Measurements from ENCODE around the gene CLCN6. TPM values are rescaled to one million over a fixed set of nuclear protein-coding genes. Genes with fewer than 3 reads are reported as not detected.
"Not testable (repeated sequence)": the region's sequence is repeated elsewhere in the genome, so short reads cannot be mapped to it uniquely, and the experiment has no call there.

CLCN6 gene
- total RNA-seq, 1 donor from 2014 or later = 18.6 TPM

GRCh38 chr1:11799896-11800295 lies 6.1 kb upstream of the CLCN6 start:
- no peak for TF ChIP-seq CTCF (IDR thresholded peaks at IDR 0.05)
- Histone ChIP-seq H3K4me3 (no peak overlapping the region), H3K27me3 (no peaks in the 10 kb centered on the region), H3K4me1 (peaks cover 19 to 36% of the 10 kb centered on the region in 2 donors), H3K36me3 (peaks cover 27 to 47% of the 10 kb centered on the region in 2 donors), H3K27ac (peak overlapping the region in 1 of 2 donors; percentile 83), H3K9me3 (no peaks in the 10 kb centered on the region)
- intact Hi-C loops (cut with DNase I) = no loop called here
- no peak for DNase-seq (ENCODE audit: low spot score in 2 of 2)

- no peaks in the 10 kb centered on the region for H3K9me3 ChIP-seq
- no peak overlapping the region for H3K4me3 ChIP-seq
- no peaks in the 10 kb centered on the region for H3K27me3 ChIP-seq
- intact Hi-C loops (cut with DNase I) = no loop called here
- H3K36me3 ChIP-seq = peaks cover 26 to 42% of the 10 kb centered on the region in 2 donors
- H3K27ac ChIP-seq = no peak overlapping the region
- H3K4me1 ChIP-seq = peaks cover 19 to 36% of the 10 kb centered on the region in 2 donors
- TF ChIP-seq CTCF (IDR thresholded peaks at IDR 0.05) = no peak
- no peak for DNase-seq (ENCODE audit: low spot score in 2 of 2)
These were observed 5.6 kb upstream of the CLCN6 start for GRCh38 chr1:11800391-11800755.

GRCh38 chr1:11800756-11801433 lies 5.1 kb upstream of the CLCN6 start:
- Histone ChIP-seq H3K27ac (peak overlapping the region in 1 of 2 donors; percentile 29), H3K4me3 (no peak overlapping the region), H3K9me3 (no peaks in the 10 kb centered on the region), H3K4me1 (peaks cover 19 to 36% of the 10 kb centered on the region in 2 donors), H3K36me3 (peaks cover 23 to 37% of the 10 kb centered on the region in 2 donors), H3K27me3 (no peaks in the 10 kb centered on the region)
- intact Hi-C loops (cut with DNase I) = no loop called here
- TF ChIP-seq CTCF (IDR thresholded peaks at IDR 0.05) = no peak
- DNase-seq (ENCODE audit: low spot score in 2 of 2) = no peak

GRCh38 chr1:11802616-11802972 lies 3.4 kb upstream of the CLCN6 start:
- Histone ChIP-seq H3K36me3 (peaks cover 18 to 30% of the 10 kb centered on the region in 2 donors), H3K27ac (peak overlapping the region; percentile 97 to 99), H3K4me3 (peak overlapping the region; percentile 71 to 85), H3K27me3 (no peaks in the 10 kb centered on the region), H3K4me1 (peaks cover 16 to 34% of the 10 kb centered on the region in 2 donors), H3K9me3 (no peaks in the 10 kb centered on the region)
- TF ChIP-seq CTCF (IDR thresholded peaks at IDR 0.05) = no peak
- DNase-seq (ENCODE audit: low spot score in 2 of 2) = no peak
- intact Hi-C loops (cut with DNase I) = no loop called here

- Histone ChIP-seq H3K9me3 (no peaks in the 10 kb centered on the region), H3K27me3 (no peaks in the 10 kb centered on the region), H3K27ac (peak overlapping the region; percentile 97 to 99), H3K4me3 (peak overlapping the region; percentile 71 to 85), H3K4me1 (peaks cover 13 to 30% of the 10 kb centered on the region in 2 donors), H3K36me3 (peaks cover 18 to 29% of the 10 kb centered on the region in 2 donors)
- TF ChIP-seq CTCF (IDR thresholded peaks at IDR 0.05) = peak in 1 of 3 experiments; percentile 13
- peak; percentile 82 to 97 for DNase-seq (ENCODE audit: low spot score in 2 of 2)
- intact Hi-C loops (cut with DNase I) = loop anchor here (1.0 kb wide), 2 partner anchors 12 to 16 kb away; no protein-coding TSS in a partner anchor
These were observed 2.8 kb upstream of the CLCN6 start for GRCh38 chr1:11802973-11803885.

GRCh38 chr1:11803924-11804665 lies 1.9 kb upstream of the CLCN6 start:
- H3K4me3 ChIP-seq = peak overlapping the region; percentile 85
- not testable (repeated sequence) for DNase-seq (ENCODE audit: low spot score in 2 of 2); H3K27me3 ChIP-seq; H3K9me3 ChIP-seq
- H3K27ac ChIP-seq = peak overlapping the region; percentile 97 to 99
- intact Hi-C loops (cut with DNase I) = loop anchor here (1.0 to 2.0 kb wide), 3 partner anchors 13 to 123 kb away; partner anchors contain the start of gene MAD2L2
- H3K36me3 ChIP-seq = peaks cover 18 to 22% of the 10 kb centered on the region in 2 donors
- peaks cover 11 to 26% of the 10 kb centered on the region in 2 donors for H3K4me1 ChIP-seq

Data from ascending aorta (tissue), 2 donors.